Esophagus squamous epithelium (tissue), 4 donors: Measurements from ENCODE around the gene LMNA.

Experiments used
- CTCF ChIP-seq, 6 experiments: fragments of 450-650 bp in 4 of 6; fragments of 200-600 bp in 2 of 6; sonication (generic) in 2 of 6; IDR thresholded peaks; one replicate each; pipeline ENCODE4 v1.5.1; 2016 to 2019; ENCODE audit warnings: antibody characterized with exemption in 6 of 6, mild to moderate bottlenecking in 4 of 6, moderate library complexity in 4 of 6
- POLR2A ChIP-seq, 4 donors: fragments of 450-650 bp; IDR thresholded peaks; one replicate each; pipeline ENCODE4 v1.6.1; 2017; ENCODE audit warnings: antibody characterized with exemption in 4 of 4, mild to moderate bottlenecking in 4 of 4, moderate library complexity in 3 of 4

GRCh38 chr1:156108664-156109241 lies 5.8 kb upstream of the LMNA start:
- no peak for TF ChIP-seq CTCF (IDR thresholded peaks at IDR 0.05)
- TF ChIP-seq POLR2A (IDR thresholded peaks at IDR 0.05), result no peak
